ENCODE measurements around the gene SGPP1.
A peak's percentile ranks its signal among the peaks of the same experiment; 100 is the strongest.
"Not testable (repeated sequence)": the region's sequence is repeated elsewhere in the genome, so short reads cannot be mapped to it uniquely, and the experiment has no call there.

The SGPP1 gene

DNA sequence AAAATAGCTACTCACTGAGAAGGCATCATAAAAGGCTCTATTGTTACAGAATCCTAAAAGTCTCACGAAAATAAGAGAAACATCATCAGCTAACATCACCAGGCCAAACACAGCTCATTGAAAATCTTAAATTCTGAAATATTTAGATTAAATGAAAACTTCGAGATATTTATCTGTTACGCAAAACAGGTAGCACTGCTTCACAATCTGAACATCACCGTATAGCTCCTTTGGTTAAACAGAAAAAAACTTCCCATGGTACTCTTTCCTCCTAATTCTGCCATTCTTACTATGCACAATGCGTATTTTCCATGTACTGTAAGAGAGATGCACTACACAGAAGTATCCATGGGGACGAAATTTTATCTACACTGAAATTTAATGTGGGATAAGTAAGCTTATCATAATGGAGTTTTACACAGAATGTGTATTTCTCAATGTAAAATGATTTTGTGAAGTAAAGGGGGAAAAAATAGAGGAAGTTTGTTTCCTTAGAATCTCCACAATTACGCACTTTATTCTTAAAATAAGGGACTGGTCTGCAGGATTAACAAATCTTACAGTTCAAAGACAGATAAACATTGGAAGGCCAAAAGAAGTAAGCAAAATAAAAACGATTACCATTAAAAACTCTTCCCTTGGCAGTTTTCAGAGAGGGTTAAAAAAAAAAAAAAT, 1.9 kb downstream of the SGPP1 start:
- DNase-seq: no peak

DNA sequence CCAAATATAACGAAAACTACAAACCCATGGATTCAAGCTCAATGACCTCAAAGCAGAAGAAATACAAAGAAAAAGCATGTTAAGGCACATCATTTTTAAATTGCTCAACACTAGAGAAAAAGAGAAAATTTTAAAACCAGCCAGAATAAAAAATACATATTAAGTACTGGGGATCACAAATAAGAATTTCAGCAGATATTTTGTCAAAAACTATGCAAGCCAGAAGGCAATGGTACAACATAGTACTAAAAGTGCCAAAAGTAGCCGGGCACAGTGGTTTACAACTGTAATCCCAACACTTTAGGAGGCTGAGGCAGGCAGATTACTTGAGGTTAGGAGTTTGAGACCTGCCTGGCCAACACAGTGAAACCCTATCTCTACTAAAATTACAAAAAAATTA, 10.2 kb downstream of the SGPP1 start:
- DNase-seq: peak; percentile 13

DNA sequence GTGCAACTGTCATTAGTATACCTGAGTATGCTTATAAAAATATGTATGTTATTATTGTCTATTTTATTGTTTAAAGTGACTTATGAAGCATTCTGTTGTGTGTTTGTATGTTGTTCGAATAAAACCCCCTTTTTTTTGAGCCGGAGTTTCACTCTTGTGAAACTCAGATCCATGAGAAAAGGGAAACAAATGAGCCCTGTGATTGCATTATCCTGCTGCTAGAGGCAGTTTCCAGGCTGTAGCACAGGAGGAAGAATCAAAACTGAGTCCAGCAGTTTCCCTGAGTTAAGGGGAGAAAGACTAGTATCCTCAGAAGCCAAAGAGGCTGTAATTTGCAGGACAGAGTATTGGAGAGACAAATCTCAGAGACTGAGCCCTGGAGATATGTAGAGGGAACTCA, 12.5 kb downstream of the SGPP1 start:
- DNase-seq: no peak

DNA sequence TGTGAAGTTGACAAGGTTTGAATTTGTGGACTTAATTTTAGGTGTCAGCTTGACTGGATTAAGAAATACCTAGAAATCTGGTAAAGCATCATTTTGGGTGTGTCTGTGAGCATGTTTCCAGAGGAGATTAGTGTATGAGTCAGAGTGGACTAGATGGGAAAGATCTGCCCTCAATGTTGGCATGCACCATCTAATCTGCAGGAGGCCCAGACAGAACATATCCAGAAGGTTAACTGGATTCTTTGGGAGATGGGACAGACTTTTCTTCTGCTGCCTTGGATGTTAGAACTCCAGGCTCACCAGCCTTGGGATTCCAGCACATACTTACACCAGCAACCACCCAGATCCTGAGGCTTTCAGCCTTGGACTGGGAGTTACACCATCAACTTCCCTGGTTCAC, 14.1 kb downstream of the SGPP1 start:
- peak; percentile 64 for DNase-seq

DNA sequence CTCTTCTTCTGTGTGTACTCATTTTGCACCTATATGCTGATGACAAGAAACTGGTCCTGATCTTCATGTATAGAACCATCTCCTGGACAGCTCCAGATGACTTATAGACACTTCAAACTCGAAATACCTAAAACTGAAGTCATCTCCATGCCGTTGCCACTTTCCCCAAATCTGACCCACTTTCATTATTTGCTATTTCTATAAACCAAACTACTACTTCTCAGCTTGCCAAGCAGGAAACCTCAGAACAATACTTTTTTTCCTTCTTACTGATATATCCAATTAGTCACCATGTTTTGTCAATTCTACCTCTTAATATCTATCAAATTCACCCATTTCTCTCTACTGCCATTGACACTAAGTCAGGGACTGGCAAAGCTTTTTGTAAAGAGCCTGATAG, 14.8 kb downstream of the SGPP1 start:
- DNase-seq: no peak

DNA sequence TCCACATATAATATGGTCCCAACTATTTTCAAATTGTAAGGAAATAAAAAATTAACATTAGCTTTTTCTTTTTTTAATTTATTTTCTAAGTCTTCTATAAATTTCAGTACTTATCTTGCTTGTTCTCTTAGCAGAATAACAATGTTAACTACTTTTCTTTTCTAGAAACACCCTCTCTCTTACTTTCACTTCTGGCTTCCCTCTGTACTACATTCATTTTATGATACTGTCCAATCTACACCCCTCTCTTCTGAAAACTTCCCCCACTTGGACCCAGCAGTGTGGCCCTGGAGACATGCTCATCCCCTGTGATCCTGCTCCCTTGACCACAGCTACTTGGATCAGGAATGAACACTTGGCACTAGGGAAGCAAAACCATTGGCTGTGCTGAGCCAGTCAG, 15.7 kb downstream of the SGPP1 start:
- DNase-seq: no peak

DNA sequence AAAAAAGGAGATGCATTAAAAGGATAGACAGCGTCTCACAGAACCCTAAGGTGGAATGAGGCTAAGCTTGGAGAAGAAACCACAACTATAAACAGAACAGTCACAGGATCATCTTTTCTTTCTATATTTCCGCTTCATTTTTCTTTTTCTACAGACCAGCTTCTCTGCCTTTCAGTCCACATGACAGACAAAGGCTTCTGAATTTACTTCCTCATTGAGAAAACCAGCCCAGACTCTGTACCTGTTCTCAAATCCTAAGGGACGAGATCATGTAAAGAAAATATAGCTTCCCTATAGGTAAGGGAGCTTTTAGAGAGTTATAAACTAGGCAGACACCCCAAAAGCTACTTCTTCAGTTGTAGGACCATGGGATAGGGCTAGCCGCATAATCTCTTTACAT, 17.4 kb downstream of the SGPP1 start:
- DNase-seq: no peak

DNA sequence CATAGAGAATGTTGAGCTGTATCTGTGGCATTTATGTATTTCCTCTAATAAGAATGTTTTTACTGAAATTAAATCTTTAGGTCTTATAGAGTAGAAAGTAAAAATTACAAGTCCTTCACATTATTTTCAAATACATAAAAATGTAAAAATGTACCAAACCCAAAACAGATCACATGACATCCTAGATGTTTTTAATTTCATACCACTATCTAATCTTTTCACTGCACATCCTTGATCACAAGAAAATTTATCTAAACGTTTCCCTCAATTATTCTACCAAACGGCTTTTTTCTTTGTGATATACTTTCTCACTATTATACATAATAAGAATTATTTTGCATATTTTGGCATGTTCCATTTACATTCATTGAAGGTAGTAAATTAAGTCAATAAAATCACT, 18.3 kb downstream of the SGPP1 start:
- DNase-seq: no peak

DNA sequence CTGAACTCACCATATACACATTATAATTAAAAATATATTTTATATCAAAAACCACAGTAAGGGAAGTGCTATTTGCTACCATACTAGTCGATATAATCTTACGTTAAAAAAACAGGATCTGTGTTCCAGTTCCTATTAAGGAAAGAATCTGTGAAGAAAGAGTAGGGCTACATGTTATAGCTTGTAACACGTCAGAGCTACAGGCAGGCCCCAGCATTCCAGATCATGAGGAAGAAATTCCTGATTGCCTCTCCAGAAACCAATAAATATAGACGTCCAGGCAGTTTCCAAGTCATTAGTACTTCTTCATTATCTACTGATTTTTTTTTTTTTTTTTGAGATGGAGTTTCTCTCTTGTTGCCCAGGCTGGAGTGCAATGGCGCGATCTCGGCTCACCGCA, 20.6 kb downstream of the SGPP1 start:
- DNase-seq: no peak

DNA sequence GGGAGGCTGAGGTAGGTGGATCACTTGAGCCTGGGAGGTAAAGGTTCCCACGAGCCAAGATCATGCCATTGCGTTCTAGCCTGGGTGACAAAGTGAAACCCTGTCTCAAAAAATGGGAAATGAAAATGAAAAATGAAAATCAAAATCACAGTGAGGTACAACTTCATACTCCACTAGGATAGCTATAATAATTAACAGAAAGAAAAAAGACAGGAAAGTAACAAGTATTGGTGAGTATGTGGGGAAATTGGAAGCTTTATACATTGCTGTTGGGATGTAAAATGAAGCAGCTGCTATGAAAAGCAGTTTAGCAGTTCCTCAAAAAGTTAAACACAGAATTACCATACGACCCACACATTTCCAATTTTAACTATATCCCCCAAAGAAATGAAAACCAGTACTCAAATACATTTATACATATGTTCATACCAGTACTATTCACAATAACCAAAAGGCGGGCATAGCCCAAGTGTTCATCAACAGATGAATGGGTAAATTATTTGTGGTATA, 22.2 kb downstream of the SGPP1 start:
- DNase-seq: no peak

DNA sequence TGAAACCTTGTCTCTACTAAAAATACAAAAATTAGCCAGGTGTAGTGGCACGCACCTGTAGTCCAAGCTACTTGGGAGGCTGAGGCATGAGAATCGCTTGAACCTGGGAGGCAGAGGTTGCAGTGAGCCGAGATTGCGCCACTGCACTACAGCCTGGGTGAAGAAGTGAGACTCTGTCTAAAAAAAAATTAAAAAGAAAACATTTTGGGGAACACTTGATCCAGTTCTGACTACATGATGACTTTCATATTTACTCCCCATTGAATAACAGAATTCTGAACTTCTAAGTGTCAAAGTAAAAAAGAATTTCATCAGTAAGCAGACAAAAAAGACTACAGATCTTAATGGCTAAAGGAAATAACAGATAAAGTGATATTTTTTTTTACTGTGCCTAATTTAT, 25.3 kb downstream of the SGPP1 start:
- not testable (repeated sequence) for DNase-seq

DNA sequence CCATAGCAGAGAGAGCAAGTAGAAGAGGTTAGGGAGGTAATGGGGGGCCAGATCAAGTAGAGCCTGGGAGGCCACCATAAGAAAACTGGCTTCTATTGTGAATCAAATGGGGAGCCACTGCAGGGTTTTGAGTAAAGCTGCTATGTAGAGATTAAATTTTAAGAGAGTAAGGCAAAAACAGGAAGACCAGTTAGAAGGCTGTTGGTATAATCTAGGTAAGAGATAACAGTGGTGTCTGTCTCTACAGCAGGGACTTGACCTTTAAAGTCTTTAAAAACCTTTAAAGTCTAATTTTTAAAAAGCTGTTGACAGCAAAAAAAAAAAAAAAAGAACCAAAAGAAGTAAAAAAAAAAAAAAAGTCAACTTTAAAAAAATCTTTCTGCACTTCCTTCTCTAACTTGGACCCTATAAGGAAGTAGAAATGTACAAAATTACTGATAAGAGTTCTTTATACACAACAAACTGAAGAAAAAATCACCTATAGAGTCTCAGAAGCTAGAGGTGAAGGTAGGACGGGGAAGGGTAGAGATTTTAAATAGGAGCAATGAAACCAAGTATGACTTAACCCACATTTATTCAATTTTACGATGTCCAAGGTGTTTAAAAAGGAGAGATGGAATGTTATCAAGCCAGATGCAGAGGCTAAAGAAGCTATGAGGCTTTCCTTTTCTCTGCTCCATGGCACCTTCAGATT, 26.1 kb downstream of the SGPP1 start:
- DNase-seq: no peak

DNA sequence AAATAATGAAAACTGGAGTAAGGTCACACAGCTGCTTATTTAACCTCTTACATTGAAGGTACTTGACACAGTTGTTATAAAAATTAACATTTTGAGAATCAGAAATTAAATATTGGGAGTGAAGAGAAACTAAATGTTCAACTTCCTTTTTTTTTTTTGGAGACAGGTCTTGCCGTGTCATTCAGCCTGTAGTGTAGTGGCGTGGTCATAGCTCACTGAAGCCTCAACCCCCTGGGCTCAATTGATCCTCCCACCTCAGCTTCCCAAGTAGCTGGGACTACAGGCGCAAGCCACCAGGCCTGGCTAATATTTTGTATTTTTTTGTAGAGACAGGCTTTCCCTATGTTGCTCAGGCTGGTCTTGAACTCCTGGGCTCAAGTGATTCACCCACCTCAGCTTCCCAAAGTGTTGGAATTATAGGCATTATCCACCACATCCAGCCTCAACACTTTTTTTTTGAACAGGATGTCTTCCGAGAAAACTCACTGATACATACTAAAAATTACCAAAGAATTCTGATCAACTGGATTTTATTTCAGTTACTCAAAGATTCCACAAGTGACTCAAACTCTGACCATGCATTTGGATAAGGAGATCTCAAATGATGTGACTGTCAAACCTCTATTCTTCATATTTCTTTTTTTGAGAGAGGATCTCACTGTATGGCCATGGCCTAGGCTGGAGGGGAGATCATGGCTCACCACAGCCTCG, 35.4 kb downstream of the SGPP1 start:
- peak; percentile 30 for DNase-seq

DNA sequence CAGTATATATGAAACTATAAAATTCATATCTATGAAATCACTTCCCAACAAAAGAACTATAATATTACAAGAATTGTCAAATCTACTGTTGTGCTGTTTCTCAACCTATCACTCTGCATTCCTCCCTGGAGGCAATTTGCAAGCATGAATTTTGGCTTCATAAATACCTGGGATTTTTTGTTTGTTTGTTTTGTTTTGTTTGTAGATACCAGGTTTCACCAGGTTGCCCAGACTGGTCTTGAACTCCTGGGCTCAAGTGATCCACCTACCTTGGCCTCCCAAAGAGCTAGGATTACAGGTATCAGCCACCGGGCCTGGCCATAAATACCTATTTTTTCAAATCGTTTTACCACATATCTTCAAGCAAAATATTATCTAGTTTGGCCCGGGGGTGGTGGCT, 38.7 kb downstream of the SGPP1 start:
- DNase-seq: no peak

DNA sequence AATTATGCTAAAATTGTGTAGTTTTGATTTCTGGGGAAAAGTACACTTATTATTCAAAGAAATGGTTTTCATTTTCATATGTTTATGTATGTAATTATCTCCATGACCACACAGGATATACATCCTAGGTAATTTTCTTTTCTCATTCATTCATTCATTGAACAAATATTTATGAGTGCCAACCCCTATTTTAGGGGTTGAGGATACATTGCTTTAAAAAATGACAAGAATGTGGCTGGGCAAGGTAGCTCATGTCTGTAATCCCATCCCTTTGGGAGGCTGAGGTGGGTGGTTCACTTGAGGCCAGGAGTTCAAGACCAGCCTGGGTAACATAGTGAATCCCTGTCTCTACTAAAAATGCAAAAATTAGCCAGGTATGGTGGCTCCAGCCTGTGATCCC, 40.9 kb downstream of the SGPP1 start:
- DNase-seq: no peak

DNA sequence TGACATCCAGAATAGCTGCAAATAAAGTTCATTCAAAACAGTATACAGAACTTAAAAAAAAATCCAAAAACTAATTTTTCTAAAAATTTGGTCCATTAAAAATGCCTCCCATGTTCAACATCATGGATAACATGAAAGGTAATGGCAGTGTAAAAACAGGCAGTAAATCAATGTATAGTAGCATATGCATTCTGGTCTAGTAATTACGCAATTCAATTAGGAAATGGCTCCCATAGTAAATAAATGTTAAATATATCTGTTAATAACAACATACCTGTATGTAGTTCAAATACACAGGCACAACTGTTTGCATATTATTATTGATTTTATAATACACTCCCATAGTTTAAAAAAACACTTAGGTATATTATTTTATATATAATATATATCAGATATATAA, 42.5 kb downstream of the SGPP1 start:
- DNase-seq: no peak

DNA sequence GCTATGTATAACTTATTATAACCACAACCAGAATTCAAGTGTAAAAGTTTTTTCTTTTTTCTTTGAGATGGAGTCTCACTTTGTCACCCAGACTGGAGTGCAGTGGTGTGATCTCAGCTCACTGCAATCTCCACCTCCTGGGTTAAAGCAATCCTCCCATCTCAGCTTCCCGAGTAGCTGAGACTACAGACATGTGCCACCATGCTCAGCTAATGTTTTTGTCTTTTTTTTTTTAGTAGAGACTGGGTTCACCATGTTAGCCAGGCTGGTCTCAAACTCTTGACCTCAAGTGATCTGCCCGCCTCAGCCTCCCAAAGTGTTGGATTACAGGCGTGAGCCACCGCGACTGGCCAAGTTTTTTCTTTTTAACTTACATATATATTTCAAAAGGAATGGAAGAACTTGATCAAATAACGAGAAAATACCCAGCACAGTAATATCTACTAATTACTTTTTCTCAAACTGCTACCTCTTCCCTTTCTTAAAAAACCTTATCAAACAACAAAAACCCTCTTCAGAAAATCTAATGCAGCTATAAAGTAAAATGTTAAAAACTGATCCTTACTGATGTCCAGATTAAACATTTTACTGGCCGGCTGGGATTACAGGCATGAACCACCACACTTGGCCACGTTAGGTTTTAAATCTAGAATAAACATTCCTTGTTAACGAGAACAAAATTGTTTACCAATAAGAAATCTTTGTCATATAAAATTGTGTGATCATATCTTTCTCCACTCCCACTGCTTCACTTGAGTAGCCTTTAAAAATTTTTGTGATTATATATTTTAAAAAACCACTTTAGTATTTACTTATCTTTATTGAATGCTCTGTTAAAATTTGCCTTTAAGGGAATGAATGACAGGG, 44.9 kb downstream of the SGPP1 start:
- DNase-seq: no peak

DNA sequence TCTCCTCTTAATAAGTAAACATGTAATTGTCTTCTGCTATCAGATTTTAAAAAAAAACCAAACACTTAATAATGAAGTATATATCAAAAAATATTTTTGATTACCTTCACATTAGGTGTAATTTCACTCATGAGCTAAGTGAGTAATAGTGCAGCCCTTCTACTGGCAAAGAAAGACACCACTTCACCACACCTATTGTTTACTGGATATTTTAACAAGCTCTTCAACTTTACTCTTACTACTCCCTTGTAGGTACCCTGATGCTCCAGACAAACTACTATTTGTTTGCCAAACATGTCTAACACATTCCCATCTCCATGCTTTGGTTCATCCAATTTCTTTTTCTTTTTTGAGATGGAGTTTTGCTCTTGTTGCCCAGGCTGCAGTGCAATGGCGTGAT, 49.3 kb downstream of the SGPP1 start:
- DNase-seq: no peak

DNA sequence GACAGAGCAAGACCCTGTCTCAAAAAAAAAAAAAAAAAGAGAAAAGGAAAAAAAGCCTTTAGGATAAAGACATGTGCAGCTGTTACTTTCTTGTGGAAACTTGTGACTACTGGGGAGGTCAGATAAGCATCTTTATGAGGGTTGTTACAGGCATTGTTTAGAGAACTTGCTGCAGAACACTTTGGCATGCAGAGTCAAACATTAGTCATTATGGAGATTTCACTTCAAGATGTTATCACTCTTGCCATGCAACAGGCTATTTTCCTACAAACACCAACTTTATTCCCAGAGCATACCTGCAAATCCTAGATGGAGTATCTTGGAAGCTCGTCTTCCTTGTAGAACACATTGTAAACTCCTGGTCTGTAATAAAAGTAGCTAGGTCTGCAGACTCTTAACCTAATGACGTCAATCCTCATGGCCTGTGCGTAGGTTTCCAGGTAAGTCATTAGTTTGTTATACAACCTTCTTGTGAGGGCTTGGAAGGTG, 49.9 kb downstream of the SGPP1 start:
- peak; percentile 87 for DNase-seq

DNA sequence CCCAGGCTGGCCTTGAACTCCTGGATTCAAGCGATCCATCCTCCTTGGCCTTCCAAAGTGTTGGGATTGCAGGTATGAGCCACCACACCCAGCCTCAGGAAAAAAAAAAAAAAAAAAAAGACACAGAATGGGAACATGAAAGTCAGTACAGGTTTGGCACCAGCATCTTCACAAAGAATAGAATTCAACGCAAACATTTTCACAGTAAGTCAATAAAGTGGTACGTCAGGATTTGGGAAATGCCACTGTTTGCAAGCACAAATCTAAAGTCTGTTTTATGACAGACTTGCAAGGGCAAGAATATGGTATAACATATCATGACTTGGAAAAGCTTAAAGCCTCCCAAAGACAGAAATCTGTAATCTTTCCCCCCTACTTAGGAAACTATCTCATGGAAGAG, 51.2 kb downstream of the SGPP1 start:
- no peak for DNase-seq

DNA sequence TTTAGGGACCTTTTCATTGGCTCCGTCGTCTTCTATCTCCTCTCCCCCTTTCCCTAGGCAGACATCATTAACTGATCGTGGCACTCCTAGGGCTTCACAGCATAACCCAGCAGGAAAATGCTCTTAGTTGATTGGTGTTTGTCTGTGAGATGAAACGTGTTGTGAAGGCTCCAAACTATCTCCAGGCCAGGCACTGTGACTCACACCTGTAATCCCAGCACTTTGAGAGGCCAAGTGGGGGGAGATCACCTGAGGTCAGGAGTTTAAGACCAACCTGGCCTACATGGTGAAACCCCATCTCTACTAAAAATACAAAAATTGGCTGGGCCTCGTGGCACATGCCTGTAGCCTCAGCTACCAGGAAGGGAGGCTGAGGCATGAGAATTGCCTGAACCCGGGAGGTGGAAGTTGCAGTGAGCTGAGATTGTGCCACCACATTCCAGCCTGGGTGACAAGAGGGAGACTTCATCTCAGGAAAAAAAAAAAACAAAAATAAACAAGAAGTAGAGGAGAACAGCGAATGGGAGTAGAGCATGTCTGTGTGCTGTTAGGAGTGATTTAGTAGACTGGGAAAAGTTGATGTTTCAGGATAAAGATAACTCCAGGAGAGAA, 53.9 kb downstream of the SGPP1 start:
- DNase-seq: no peak

DNA sequence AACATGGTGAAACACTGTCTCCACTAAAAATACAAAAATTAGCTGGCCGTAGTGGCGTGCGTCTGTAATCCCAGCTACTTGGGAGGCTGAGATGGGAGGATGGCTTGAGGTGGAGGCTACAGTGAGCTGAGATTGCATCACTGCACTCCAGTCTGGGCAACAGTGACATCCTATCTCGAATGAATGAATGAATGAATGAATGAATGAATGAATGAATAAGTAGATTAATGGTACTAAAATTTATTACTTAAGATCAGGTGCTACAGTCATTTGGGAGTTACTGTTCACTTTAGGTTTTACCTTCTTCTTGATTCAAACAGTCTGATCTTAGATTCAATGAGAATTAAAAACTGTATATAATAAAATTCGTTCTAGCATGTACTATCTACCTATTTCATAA, 54.6 kb downstream of the SGPP1 start:
- no peak for DNase-seq

All from EL (cell line).